Mucosa of rectum (tissue), 2 donors: ENCODE results near the gene GREB1.

Experiments used
- H3K27ac ChIP-seq, 2 donors: one replicate each; pipeline ENCODE4 v1.7.0; 2013; ENCODE audit warnings: inconsistent platforms in 2 of 2, low read depth in 2 of 2, low read length in 2 of 2
- H3K27me3 ChIP-seq, 2 donors: one replicate each; pipeline ENCODE4 v1.7.0; 2013; ENCODE audit warnings: low read length in 2 of 2; ENCODE audit not compliant: control insufficient read depth in 2 of 2, insufficient read depth in 2 of 2
- H3K36me3 ChIP-seq, 2 donors: one replicate each; pipeline ENCODE4 v1.7.0; 2013; ENCODE audit warnings: low read length in 2 of 2; ENCODE audit not compliant: control insufficient read depth in 2 of 2, insufficient read depth in 2 of 2
- H3K4me1 ChIP-seq, 2 donors: one replicate each; pipeline ENCODE4 v1.7.0; 2013; ENCODE audit warnings: low read length in 2 of 2, mild to moderate bottlenecking in 1 of 2; ENCODE audit not compliant: control insufficient read depth in 2 of 2, insufficient read depth in 2 of 2
- H3K4me3 ChIP-seq, 2 donors: one replicate each; pipeline ENCODE4 v1.7.0; 2013; ENCODE audit warnings: low read length in 2 of 2
- H3K9ac ChIP-seq, 2 donors: one replicate each; pipeline ENCODE4 v1.7.0; 2013; ENCODE audit warnings: low read length in 2 of 2, low read depth in 1 of 2, mild to moderate bottlenecking in 1 of 2
- H3K9me3 ChIP-seq, 2 donors: one replicate each; pipeline ENCODE4 v1.7.0; 2013; ENCODE audit warnings: low read length in 2 of 2; ENCODE audit not compliant: control insufficient read depth in 2 of 2
- donor health status: healthy.
- donor health status: Normal muscosa, but diverticular disease.

GREB1 gene

GRCh38 chr2:11560806-11561205 is 27.0 kb downstream of the GREB1 start:
- H3K4me1 ChIP-seq: no peaks in the 10 kb centered on the region
- H3K9me3 ChIP-seq: no peaks in the 10 kb centered on the region
- no peak overlapping the region for H3K4me3 ChIP-seq
- H3K27ac ChIP-seq: no peak overlapping the region
- H3K27me3 ChIP-seq: peaks cover 3 to 10% of the 10 kb centered on the region in 2 donors
- H3K9ac ChIP-seq: no peak overlapping the region
- H3K36me3 ChIP-seq: no peaks in the 10 kb centered on the region

- Histone ChIP-seq H3K27ac (no peak overlapping the region), H3K36me3 (no peaks in the 10 kb centered on the region), H3K4me1 (no peaks in the 10 kb centered on the region), H3K9ac (no peak overlapping the region), H3K4me3 (no peak overlapping the region), H3K9me3 (no peaks in the 10 kb centered on the region), H3K27me3 (peaks cover 3 to 7% of the 10 kb centered on the region in 2 donors)
Observed at GRCh38 chr2:11562011-11562410, 28.2 kb downstream of the GREB1 start.

GRCh38 chr2:11562476-11562875 is 28.6 kb downstream of the GREB1 start:
- Histone ChIP-seq H3K27ac (no peak overlapping the region), H3K4me1 (no peaks in the 10 kb centered on the region), H3K27me3 (peaks cover 3 to 7% of the 10 kb centered on the region in 2 donors), H3K9me3 (no peaks in the 10 kb centered on the region), H3K4me3 (no peak overlapping the region), H3K9ac (no peak overlapping the region), H3K36me3 (no peaks in the 10 kb centered on the region)

- Histone ChIP-seq H3K9me3 (no peaks in the 10 kb centered on the region), H3K9ac (no peak overlapping the region), H3K36me3 (no peaks in the 10 kb centered on the region), H3K4me3 (no peak overlapping the region), H3K27ac (no peak overlapping the region), H3K27me3 (peaks cover 3 to 7% of the 10 kb centered on the region in 2 donors), H3K4me1 (no peaks in the 10 kb centered on the region)
Observed at GRCh38 chr2:11563784-11564666, 30.2 kb downstream of the GREB1 start.

GRCh38 chr2:11564816-11565567 is 31.1 kb downstream of the GREB1 start:
- Histone ChIP-seq H3K27me3 (peaks cover 0 to 2% of the 10 kb centered on the region in 2 donors), H3K9me3 (no peaks in the 10 kb centered on the region), H3K4me1 (no peaks in the 10 kb centered on the region), H3K9ac (no peak overlapping the region), H3K4me3 (no peak overlapping the region), H3K27ac (no peak overlapping the region), H3K36me3 (no peaks in the 10 kb centered on the region)

- no peak overlapping the region for H3K27ac ChIP-seq
- no peaks in the 10 kb centered on the region for H3K4me1 ChIP-seq
- no peaks in the 10 kb centered on the region for H3K27me3 ChIP-seq
- no peak overlapping the region for H3K9ac ChIP-seq
- no peak overlapping the region for H3K4me3 ChIP-seq
- H3K36me3 ChIP-seq: no peaks in the 10 kb centered on the region
- no peaks in the 10 kb centered on the region for H3K9me3 ChIP-seq
Observed at GRCh38 chr2:11566383-11566782, 32.5 kb downstream of the GREB1 start.

GRCh38 chr2:11567631-11568031 is 33.8 kb downstream of the GREB1 start:
- no peak overlapping the region for H3K4me3 ChIP-seq
- H3K36me3 ChIP-seq: no peaks in the 10 kb centered on the region
- H3K9ac ChIP-seq: no peak overlapping the region
- no peak overlapping the region for H3K27ac ChIP-seq
- no peaks in the 10 kb centered on the region for H3K27me3 ChIP-seq
- H3K9me3 ChIP-seq: no peaks in the 10 kb centered on the region
- no peaks in the 10 kb centered on the region for H3K4me1 ChIP-seq

- H3K9ac ChIP-seq: no peak overlapping the region
- no peak overlapping the region for H3K27ac ChIP-seq
- H3K36me3 ChIP-seq: no peaks in the 10 kb centered on the region
- H3K4me3 ChIP-seq: no peak overlapping the region
- no peaks in the 10 kb centered on the region for H3K9me3 ChIP-seq
- H3K27me3 ChIP-seq: no peaks in the 10 kb centered on the region
- no peaks in the 10 kb centered on the region for H3K4me1 ChIP-seq
Observed at GRCh38 chr2:11568436-11568835, 34.6 kb downstream of the GREB1 start.

- no peaks in the 10 kb centered on the region for H3K4me1 ChIP-seq
- H3K4me3 ChIP-seq: no peak overlapping the region
- H3K9me3 ChIP-seq: no peaks in the 10 kb centered on the region
- H3K27me3 ChIP-seq: no peaks in the 10 kb centered on the region
- H3K36me3 ChIP-seq: no peaks in the 10 kb centered on the region
- H3K27ac ChIP-seq: no peak overlapping the region
- H3K9ac ChIP-seq: no peak overlapping the region
Observed at GRCh38 chr2:11569636-11570035, 35.8 kb downstream of the GREB1 start.

GRCh38 chr2:11571170-11571569 is 37.3 kb downstream of the GREB1 start:
- no peaks in the 10 kb centered on the region for H3K4me1 ChIP-seq
- no peak overlapping the region for H3K27ac ChIP-seq
- no peak overlapping the region for H3K4me3 ChIP-seq
- H3K9ac ChIP-seq: no peak overlapping the region
- H3K9me3 ChIP-seq: no peaks in the 10 kb centered on the region
- no peaks in the 10 kb centered on the region for H3K27me3 ChIP-seq
- H3K36me3 ChIP-seq: no peaks in the 10 kb centered on the region
